Brain microvascular endothelial cell (primary cell): ENCODE data around the gene PCDHB11.
"Not testable (repeated sequence)": the region's sequence is repeated elsewhere in the genome, so short reads cannot be mapped to it uniquely, and the experiment has no call there.

Source experiments
- DNase-seq: peaks from one replicate; pipeline ENCODE4 v3.0.0-alpha.2; 2020
- H3K27ac ChIP-seq: fragments of 250-450 bp; sonication (Bioruptor Pico); 2 replicates; pipeline ENCODE4 v1.5.1; 2020; ENCODE audit warnings: mild to moderate bottlenecking, moderate library complexity
- H3K27me3 ChIP-seq: fragments of 250-450 bp; sonication (Bioruptor Pico); replicated peaks from 2 replicates; pipeline ENCODE4 v1.5.1; 2020; ENCODE audit warnings: mild to moderate bottlenecking
- H3K36me3 ChIP-seq: fragments of 250-450 bp; sonication (Bioruptor Pico); replicated peaks from 2 replicates; pipeline ENCODE4 v1.5.1; 2020; ENCODE audit warnings: mild to moderate bottlenecking
- H3K4me3 ChIP-seq: 2 replicates; pipeline ENCODE4 v1.5.1; 2011; ENCODE audit warnings: low read depth, mild to moderate bottlenecking, control low read depth, low read length, moderate library complexity
- in situ Hi-C: cut with HindIII; loops from 2 replicates; pipeline ENCODE4 v1.10.0; 2017; ENCODE audit warnings: low sequenced_read_pairs, low pct_ligation_motif_present
- TF ChIP-seq, protein P1 (sequence below): IDR thresholded peaks from 2 replicates; pipeline ENCODE4 v1.5.1; 2011; ENCODE audit warnings: low read depth, mild to moderate bottlenecking, moderate library complexity, low read length, control low read depth, inconsistent platforms; ENCODE audit errors: missing control alignments

Gene PCDHB11

DNA sequence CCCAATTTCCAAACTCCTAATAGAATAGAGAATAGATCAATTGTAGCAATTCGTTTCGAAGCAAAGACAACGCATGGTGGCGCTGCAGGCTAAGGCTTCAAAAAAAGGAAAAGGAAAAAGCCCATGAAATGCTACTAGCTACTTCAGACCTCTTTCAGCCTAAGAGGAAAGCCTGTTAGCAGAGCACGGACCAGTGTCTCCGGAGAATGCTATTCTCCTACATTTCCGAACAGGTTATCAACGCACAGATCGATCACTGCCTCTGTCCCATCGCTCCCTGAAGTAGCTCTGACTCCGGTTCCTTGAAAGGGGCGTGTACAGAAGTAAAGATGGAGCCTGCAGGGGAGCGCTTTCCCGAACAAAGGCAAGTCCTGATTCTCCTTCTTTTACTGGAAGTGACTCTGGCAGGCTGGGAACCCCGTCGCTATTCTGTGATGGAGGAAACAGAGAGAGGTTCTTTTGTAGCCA is 45.9 kb downstream of the PCDHB11 start, which contains the start of gene PCDHB15:
TSS of gene PCDHB15 (plus strand) at position 146 of the 468 bp plus-strand sequence. CDS start at position 330, 184 bp downstream.
- in situ Hi-C loops, result no loop called here
- no peak for DNase-seq
- Histone ChIP-seq H3K4me3 (no peak within 1 kb of the TSS), H3K27ac (no peak within 1 kb of the TSS), H3K36me3 (no peaks in the 10 kb centered on the region), H3K27me3 (no peaks in the 10 kb centered on the region)
- TF ChIP-seq, protein P1, sequence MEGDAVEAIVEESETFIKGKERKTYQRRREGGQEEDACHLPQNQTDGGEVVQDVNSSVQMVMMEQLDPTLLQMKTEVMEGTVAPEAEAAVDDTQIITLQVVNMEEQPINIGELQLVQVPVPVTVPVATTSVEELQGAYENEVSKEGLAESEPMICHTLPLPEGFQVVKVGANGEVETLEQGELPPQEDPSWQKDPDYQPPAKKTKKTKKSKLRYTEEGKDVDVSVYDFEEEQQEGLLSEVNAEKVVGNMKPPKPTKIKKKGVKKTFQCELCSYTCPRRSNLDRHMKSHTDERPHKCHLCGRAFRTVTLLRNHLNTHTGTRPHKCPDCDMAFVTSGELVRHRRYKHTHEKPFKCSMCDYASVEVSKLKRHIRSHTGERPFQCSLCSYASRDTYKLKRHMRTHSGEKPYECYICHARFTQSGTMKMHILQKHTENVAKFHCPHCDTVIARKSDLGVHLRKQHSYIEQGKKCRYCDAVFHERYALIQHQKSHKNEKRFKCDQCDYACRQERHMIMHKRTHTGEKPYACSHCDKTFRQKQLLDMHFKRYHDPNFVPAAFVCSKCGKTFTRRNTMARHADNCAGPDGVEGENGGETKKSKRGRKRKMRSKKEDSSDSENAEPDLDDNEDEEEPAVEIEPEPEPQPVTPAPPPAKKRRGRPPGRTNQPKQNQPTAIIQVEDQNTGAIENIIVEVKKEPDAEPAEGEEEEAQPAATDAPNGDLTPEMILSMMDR, result no peak

DNA sequence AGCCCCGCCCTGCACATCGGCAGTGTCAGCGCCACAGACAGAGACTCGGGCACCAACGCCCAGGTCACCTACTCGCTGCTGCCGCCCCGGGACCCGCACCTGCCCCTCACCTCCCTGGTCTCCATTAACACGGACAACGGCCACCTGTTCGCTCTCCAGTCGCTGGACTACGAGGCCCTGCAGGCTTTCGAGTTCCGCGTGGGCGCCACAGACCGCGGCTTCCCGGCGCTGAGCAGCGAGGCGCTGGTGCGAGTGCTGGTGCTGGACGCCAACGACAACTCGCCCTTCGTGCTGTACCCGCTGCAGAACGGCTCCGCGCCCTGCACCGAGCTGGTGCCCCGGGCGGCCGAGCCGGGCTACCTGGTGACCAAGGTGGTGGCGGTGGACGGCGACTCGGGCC is 47.5 kb downstream of the PCDHB11 start:
- in situ Hi-C loops, H3K4me3 ChIP-seq, DNase-seq, H3K27me3 ChIP-seq, H3K27ac ChIP-seq, H3K36me3 ChIP-seq: not testable (repeated sequence)

DNA sequence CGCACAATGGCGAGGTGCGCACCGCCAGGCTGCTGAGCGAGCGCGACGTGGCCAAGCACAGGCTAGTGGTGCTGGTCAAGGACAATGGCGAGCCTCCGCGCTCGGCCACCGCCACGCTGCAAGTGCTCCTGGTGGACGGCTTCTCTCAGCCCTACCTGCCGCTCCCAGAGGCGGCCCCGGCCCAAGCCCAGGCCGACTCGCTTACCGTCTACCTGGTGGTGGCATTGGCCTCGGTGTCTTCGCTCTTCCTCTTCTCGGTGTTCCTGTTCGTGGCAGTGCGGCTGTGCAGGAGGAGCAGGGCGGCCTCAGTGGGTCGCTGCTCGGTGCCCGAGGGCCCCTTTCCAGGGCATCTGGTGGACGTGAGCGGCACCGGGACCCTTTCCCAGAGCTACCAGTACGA is 48.0 kb downstream of the PCDHB11 start:
- in situ Hi-C loops, H3K4me3 ChIP-seq, DNase-seq, H3K27ac ChIP-seq, H3K36me3 ChIP-seq, H3K27me3 ChIP-seq: not testable (repeated sequence)

DNA sequence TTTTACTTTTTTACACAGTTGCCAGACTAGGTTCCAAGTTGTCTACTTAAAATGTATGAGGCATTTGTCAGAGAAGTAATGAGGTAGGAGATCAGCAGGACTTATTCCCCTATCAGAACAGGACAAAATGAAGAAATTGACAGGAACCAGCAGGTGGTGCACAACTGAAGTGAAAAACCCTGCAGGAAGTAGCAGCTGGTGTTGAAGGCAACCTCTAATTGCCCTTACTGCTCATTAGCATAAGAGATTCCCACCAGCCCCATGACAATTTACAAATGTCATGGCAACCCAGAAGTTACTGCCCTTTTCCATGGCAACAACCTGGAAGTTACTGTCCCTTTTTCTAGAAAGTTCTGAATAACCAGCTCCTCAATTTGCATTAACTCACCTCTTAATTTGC is 51.1 kb downstream of the PCDHB11 start:
- Histone ChIP-seq H3K4me3 (no peak overlapping the region), H3K36me3 (no peaks in the 10 kb centered on the region), H3K27ac (no peak overlapping the region), H3K27me3 (no peaks in the 10 kb centered on the region)
- TF ChIP-seq, protein P1, result no peak
- no peak for DNase-seq
- in situ Hi-C loops, result no loop called here
